Lower lobe of right lung (tissue), 2 donors: Measurements from ENCODE around the gene CKS2. TPM values are rescaled to one million over a fixed set of nuclear protein-coding genes. Genes with fewer than 3 reads are reported as not detected.
A peak's percentile ranks its signal among the peaks of the same experiment; 100 is the strongest.

Source experiments
- ATAC-seq, 2 donors: fragments of 200-7000 bp; cut with Tn5 transposase; one replicate each; pipeline ENCODE4 v1.9.1; 2020 to 2022; ENCODE audit warnings: mild to moderate bottlenecking in 2 of 2, moderate library complexity in 2 of 2
- DNase-seq: peaks from one replicate; pipeline ENCODE4 v3.0.0-alpha.2; 2020
- H3K27ac ChIP-seq: fragments of 200-600 bp; one replicate; pipeline ENCODE4 v1.8.0; 2022
- H3K27me3 ChIP-seq: fragments of 200-600 bp; one replicate; pipeline ENCODE4 v1.8.0; 2022; ENCODE audit warnings: low read depth
- H3K36me3 ChIP-seq: fragments of 200-600 bp; one replicate; pipeline ENCODE4 v1.8.0; 2022; ENCODE audit warnings: mild to moderate bottlenecking
- H3K4me1 ChIP-seq: fragments of 200-600 bp; one replicate; pipeline ENCODE4 v1.8.0; 2022
- H3K4me3 ChIP-seq: fragments of 200-600 bp; one replicate; pipeline ENCODE4 v1.8.0; 2022; ENCODE audit warnings: mild to moderate bottlenecking
- H3K9me3 ChIP-seq: fragments of 200-600 bp; one replicate; pipeline ENCODE4 v1.8.0; 2022
- intact Hi-C: fragments of 100-400 bp; cut with DNase I; formaldehyde crosslinking; loops from one replicate; pipeline ENCODE4 v1.11.0; 2022
- total RNA-seq: library from RNA; stranded (reverse); fragmentation: NEBNext Ultra II Directional; extraction: Animal tissue kit (Norgen Biotek cat#: 25700); gene quantifications from one replicate; pipeline ENCODE4 v1.2.1, GENCODE V29; 2021
- TF ChIP-seq, protein P1 (sequence below): fragments of 200-600 bp; IDR thresholded peaks from one replicate; pipeline ENCODE4 v1.8.0; 2022; ENCODE audit warnings: antibody characterized with exemption, mild to moderate bottlenecking
- donor health status: DM: no; HTN: yes; CAD: no; lungs with severe emphysema.

Gene CKS2
- total RNA-seq, 1 donor from 2014 or later: 16.6 TPM

DNA sequence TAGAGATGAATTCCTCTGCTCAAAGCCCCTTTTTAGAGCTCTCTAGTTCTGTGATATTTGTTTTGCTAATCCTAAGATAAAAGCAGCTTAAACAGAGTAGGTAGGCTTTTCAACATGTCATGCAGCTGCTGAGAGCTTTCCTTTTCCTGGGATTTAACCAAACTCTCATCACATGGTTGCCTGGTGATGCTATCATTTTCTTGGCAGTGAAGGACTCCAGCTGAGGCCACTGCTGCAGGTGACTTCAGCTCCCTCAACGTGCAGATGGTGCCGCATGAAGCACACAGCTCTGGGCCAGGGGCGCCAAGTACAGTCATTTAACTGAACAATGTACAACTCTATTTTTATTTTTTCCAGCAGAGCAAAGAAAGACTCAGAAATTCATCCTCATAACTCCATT, 49.5 kb downstream of the CKS2 start:
- no peaks in the 10 kb centered on the region for H3K9me3 ChIP-seq
- ATAC-seq (no peak), DNase-seq (no peak)
- TF ChIP-seq, protein P1, sequence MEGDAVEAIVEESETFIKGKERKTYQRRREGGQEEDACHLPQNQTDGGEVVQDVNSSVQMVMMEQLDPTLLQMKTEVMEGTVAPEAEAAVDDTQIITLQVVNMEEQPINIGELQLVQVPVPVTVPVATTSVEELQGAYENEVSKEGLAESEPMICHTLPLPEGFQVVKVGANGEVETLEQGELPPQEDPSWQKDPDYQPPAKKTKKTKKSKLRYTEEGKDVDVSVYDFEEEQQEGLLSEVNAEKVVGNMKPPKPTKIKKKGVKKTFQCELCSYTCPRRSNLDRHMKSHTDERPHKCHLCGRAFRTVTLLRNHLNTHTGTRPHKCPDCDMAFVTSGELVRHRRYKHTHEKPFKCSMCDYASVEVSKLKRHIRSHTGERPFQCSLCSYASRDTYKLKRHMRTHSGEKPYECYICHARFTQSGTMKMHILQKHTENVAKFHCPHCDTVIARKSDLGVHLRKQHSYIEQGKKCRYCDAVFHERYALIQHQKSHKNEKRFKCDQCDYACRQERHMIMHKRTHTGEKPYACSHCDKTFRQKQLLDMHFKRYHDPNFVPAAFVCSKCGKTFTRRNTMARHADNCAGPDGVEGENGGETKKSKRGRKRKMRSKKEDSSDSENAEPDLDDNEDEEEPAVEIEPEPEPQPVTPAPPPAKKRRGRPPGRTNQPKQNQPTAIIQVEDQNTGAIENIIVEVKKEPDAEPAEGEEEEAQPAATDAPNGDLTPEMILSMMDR: no peak
- H3K4me1 ChIP-seq: peaks cover 15% of the 10 kb centered on the region
- H3K27me3 ChIP-seq: no peaks in the 10 kb centered on the region
- H3K36me3 ChIP-seq: peaks cover 78% of the 10 kb centered on the region
- H3K27ac ChIP-seq: peak overlapping the region; percentile 47
- no peak overlapping the region for H3K4me3 ChIP-seq
- intact Hi-C loops: no loop called here

DNA sequence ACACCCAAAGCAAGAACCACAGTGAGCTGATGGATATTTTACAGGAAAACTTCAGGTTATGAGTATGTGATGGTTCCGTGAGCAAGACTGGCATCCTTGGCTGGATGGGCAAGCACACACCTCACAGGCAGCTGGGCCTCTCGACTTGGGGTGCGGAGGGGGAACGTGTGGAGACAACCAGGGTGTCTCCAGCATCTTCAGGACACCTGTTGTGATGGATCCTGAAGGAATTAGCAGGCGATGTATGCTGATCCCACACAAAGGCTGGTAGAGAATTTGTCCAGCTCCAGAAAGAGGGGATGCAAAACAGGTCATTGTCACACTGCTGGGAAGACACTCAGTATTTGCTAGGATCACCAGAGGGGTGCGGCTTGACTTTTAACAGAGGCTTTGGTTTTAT, 50.0 kb downstream of the CKS2 start:
- H3K27ac ChIP-seq: no peak overlapping the region
- no peaks in the 10 kb centered on the region for H3K27me3 ChIP-seq
- H3K4me3 ChIP-seq: no peak overlapping the region
- peaks cover 15% of the 10 kb centered on the region for H3K4me1 ChIP-seq
- DNase-seq (no peak), ATAC-seq (no peak)
- H3K36me3 ChIP-seq: peaks cover 73% of the 10 kb centered on the region
- TF ChIP-seq, protein P1: no peak
- intact Hi-C loops: no loop called here
- no peaks in the 10 kb centered on the region for H3K9me3 ChIP-seq

DNA sequence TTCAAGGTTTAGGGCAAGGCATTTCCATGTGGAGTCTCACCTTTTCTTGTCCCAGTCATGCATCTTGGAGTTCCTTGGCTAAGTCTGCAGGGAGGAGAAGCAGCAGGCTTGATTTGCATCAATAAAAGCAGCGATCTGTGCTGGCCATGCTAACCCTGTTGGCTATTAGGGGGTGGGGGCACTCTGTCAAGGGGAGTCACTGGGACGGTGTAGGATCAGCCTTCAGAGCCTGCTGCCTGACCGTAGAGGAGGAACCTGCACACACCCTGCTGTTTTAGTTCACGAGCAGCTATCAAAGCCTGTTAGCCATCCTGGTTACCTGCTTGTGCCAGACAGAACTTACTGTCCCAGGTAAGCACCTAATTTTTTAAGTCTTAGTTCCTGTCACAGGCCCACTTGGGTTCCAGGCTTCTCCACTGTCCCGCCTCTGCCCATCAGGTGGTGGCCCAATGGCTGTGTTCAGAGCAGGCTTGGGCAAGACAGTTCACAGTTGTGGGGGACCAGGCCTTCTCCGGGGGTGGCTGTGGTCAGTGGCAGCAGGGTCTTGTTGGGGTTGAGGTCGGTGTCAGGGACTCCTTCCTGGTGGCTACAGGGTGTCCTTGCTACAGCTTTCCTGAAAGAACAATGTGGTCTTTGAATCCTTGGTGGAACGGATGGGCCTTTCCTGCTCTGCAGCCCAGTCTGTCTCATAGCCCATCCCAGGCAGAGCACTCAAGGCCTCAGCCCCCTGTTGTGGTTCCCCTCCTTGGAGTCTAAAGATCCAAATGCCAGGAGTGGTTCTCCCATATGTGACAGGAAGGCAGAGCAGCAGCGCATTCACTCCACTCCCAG, 51.0 kb downstream of the CKS2 start:
- no peak overlapping the region for H3K4me3 ChIP-seq
- peaks cover 15% of the 10 kb centered on the region for H3K4me1 ChIP-seq
- H3K27ac ChIP-seq: no peak overlapping the region
- no peak for ATAC-seq
- no peaks in the 10 kb centered on the region for H3K27me3 ChIP-seq
- peaks cover 63% of the 10 kb centered on the region for H3K36me3 ChIP-seq
- TF ChIP-seq, protein P1: no peak
- no peaks in the 10 kb centered on the region for H3K9me3 ChIP-seq
- no peak for DNase-seq
- intact Hi-C loops: no loop called here

DNA sequence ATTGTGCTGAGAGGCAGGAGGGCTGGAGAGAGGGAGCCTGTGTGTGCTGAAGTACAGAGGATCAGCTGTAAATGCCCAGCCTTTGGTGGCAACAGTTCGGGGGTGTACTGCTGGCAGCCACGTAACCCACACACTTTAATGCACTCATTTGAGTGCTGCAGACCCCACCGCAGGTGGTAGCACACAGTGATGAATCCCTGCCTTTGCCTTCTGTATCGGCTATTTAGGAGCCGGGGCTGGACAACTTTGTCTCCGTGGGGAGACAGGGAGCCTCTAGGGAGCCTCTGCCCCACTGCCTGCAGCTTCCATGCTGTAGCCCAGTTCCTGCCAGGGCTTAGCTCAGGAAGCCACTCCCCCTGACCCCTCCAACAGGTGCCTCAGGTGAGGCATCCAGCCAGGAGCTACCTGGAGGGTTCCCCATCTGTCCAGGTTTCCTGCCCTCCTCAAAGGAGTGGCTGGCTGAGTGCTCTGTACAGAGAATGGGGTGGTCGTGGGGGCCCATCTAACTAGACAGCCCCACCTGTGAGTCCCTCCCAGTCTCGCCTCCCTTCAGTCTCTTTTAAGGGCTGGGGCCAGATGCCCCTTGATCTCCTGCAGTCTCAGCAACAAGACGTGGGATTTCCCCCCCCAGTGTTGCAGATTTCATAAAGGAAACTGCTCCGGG, 51.8 kb downstream of the CKS2 start:
- no peak for DNase-seq
- Histone ChIP-seq H3K4me3 (no peak overlapping the region), H3K36me3 (peaks cover 55% of the 10 kb centered on the region), H3K27me3 (no peaks in the 10 kb centered on the region), H3K9me3 (no peaks in the 10 kb centered on the region), H3K4me1 (peaks cover 15% of the 10 kb centered on the region), H3K27ac (no peak overlapping the region)
- TF ChIP-seq, protein P1: no peak
- no peak for ATAC-seq
- intact Hi-C loops: no loop called here

DNA sequence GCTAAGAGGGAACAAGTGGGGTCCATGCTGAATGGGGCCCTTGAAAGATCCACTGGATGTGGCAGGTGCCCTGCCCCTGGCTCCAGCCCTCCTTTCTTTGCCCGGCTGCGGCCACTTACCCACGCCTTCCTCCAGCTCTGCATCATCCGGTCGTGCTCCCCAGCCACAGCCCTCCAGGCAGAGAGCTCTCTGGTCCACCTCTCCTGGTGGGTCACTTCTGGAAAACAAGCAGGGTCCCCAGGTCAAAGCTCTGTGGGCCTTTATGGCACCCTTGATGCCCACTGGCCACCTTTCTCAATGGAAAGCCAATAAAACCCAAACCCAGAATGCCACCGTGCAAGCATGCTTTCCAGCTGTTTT, 52.3 kb downstream of the CKS2 start:
- TF ChIP-seq, protein P1: no peak
- DNase-seq (no peak), ATAC-seq (no peak)
- intact Hi-C loops: no loop called here
- no peak overlapping the region for H3K27ac ChIP-seq
- H3K27me3 ChIP-seq: no peaks in the 10 kb centered on the region
- H3K4me1 ChIP-seq: peaks cover 15% of the 10 kb centered on the region
- no peak overlapping the region for H3K4me3 ChIP-seq
- peaks cover 50% of the 10 kb centered on the region for H3K36me3 ChIP-seq
- no peaks in the 10 kb centered on the region for H3K9me3 ChIP-seq
